ENCODE data around the gene AAMP.
"Not testable (repeated sequence)": the region's sequence is repeated elsewhere in the genome, so short reads cannot be mapped to it uniquely, and the experiment has no call there.

Gene AAMP

DNA sequence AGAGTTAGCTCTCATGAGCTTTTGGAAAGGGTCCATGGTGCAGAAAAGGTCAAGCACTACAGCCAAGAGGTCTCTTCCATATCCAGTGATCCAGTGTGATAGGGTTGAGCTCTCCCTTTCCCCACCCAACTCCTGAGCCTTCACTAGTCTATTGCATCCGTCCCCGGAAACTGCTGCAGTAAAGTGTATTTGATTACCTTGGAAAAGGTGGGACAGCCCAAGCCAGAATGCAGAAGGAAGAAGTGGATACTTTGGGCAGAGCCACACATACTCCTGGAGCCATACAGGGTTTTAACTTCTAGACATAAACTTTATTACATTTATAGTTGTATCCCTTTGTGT lies 3.9 kb upstream of the AAMP start:
- DNase-seq, result no peak

DNA sequence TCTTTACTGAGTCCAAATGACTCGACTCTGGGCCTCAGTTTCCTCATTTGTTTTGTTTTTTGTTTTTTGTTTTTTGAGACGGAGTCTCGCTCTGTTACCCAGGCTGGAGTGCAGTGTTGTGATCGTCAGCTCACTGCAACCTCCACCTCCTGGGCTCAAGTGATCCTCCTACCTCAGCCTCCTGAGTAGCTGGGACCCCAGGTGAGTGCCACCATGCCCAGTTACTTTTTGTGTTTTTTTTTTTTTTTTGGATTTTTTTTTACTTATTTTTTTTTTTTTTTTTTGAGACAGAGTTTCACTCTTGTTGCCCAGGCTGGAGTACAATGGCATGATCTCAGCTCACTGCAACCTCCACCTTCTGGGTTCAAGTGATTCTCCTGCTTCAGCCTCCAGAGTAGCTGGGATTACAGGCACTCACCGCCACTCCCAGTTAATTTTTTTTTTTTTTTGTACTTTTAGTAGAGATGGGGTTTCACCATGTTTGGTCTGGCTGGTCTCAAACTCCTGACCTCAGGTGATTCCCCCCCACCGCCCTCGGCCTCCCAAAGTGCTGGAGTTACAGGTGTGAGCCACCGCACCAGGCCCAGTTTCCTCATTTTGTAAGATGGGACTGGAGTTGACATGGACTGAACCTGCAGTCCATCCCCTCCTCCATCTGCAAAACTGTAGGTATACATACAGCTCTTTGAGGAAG lies 3.4 kb upstream of the AAMP start:
- DNase-seq, result not testable (repeated sequence)

DNA sequence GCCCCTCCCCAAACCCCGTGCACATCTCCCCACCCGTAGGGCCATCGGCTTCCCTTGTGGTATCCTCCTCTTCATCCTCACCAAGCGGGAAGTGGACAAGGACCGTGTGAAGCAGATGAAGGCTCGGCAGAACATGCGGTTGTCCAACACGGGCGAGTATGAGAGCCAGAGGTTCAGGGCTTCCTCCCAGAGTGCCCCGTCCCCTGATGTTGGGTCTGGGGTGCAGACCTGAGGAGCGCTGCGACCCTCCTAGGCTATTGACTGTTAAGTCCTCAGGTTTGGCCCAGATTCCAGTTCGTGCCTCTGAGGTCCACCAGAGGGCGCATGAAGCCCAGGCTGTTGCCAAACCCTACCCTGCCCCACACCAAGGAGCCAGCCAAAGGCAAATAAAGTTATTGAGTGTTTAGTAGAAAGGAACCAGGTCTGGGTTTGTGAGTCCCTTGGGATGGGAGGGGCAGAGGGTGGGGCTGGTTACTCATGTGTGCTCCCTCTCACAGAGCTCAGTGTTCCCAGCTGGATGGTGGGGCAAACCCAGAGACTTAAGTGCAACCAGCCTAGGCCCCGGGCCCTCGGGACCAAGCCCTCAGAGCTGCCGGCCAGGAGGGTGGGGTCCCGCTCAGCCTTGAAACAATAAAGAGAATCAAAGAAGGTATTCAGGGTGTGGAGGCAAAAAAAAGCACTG lies 2.7 kb upstream of the AAMP start:
- peak; percentile 84 for DNase-seq

DNA sequence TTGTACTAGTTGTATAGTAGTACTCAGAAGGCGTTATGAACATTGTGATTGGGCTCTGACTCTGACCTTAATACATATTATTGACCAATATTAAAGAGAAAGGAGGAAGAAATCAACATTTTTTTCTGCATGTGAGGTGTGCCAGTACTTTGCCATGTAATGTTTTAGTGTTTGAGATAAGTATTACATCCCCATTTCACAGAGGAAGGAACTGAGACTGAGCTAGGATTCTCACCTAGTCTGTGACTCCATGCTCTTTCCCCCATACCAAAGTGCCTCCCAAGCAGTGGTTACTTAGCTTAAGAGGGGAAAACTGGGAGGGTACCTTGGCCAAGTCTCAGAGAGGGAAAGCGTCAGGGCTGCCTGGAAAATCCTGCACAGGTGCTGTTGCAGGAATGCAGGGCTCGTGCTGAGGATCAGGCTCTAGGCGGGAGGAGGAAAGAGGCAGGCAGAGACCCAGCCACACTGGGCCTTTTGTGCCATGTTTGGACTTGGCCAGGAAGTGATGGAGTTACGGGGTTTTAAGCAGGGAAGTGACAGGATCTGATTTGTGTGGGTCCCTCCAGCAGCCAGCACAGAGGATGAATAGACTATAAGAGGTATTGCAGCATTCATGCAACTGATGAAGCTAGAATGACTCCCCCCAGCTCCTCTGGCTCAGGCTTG lies 2.1 kb upstream of the AAMP start:
- no peak for DNase-seq

DNA sequence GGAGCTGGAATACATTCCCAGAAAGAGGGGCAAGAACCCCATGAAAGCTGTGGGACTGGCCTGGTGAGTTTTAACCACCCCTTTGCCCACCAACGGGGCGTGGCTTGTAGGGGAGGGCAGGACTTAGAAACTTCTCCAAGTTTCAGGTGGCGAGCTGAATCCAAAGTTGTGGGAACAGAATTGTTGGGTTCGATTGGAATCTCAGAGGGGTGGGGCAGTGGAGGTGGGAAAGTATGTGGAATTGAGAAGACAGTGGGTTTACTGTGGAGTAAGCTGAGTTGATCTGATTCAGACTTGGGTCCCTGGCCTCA lies 1.5 kb upstream of the AAMP start:
- no peak for DNase-seq

DNA sequence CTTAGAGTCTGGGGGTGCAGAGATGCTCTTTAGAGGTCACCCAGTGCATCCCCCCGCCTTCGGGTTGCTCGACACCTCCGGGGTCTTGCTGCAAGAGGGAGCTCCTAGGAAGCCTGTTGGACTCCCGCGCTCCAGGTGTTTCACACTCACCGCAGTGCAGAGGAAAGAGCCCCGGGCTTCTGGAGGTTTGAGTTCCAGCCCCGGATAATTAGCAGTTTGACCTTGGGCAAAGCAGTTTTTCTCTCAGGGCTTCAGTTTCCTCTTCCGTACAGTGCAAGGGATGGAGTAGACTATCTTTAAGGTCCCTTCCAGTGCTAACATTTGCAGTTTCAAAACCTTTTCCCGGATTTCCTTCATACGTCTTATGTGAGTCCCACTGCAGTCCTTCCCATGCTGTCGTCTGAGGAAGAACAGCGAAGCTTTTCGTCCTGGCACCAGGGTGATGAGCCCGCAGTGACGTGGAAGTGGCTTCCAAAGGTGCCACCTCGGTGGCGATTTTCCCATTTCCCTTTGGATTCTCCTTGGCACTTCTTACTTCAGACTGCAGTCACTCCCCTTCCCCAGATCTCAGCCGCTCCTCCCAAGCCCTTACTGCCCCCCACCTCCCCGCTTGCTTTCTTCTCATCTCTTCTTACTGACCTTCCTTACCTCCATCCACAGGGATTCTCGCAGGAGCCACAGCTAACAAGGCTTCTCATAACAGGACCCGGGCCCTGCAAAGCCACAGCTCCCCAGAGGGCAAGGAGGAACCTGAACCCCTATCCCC lies 967 bp upstream of the AAMP start:
- DNase-seq, result no peak

DNA sequence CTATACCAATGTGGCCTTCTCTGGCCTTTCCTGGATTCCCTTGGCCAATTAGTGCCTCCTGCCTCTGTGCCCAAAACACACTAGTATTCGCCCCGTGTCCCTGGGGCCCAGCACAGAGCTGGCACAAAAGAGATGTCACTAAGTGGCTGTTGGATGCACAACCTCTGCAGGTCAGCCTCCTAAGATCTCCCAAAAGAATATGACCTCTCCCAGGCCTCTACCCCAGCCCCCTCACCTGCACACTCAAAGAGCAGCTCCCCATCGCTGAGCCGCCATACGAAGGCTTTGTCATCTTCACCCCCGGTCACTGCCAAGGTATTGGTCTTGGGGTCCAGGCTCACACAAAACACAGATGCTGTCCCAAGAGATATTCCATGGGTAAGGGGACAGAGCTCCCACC lies 2.7 kb downstream of the AAMP start:
- no peak for DNase-seq

DNA sequence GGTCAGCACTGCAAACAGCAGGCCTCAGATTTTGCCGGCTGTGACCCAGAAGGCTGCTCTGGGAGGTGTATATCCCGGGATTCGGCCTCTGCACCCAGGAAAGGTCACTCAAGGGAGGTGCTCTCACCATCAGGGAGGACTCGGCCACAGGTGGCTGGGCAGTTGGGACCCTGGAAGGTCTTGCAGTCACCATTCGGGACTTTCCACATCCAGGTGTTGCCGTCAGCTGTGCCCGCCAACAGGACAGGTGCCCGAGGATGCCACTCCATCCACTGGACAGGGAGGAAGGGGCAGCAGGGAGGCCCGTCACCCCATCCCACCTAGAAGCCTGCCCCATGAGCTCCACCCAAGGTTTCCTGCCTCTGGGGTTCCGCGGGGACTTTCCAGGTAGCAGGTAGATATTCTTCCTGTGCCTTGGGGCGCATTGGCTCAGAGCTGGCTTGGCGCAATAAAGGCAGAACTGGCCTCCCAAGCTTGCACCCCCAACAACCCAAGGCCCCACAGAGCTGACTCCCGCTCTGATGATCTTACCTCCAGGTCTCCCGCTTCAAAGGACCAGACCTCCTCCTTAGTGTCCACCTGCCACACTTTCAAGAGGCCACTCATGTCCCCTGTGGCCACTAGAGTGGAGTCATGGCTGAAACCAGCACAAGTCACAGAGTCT lies 3.5 kb downstream of the AAMP start:
- DNase-seq, result no peak

DNA sequence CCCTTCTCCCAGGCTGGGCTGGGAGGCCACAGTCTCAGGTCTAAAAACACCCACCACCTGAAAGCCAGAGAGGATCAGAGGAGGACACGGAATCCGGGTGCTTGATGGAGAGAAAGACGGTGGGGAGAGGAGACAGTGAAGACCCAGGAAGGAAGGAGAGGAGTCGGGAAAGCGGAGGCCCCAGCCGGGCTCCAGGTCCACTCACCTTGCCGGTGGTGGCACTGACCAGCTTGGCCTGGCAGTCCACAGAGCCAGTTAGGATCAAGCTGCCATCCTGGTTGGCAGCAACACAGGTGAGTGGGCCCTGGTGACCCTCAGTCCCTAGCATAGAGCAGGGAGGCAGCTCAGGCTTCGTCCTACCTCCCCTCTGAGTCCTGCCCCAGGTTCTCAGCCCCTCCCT lies 4.3 kb downstream of the AAMP start:
- no peak for DNase-seq

DNA sequence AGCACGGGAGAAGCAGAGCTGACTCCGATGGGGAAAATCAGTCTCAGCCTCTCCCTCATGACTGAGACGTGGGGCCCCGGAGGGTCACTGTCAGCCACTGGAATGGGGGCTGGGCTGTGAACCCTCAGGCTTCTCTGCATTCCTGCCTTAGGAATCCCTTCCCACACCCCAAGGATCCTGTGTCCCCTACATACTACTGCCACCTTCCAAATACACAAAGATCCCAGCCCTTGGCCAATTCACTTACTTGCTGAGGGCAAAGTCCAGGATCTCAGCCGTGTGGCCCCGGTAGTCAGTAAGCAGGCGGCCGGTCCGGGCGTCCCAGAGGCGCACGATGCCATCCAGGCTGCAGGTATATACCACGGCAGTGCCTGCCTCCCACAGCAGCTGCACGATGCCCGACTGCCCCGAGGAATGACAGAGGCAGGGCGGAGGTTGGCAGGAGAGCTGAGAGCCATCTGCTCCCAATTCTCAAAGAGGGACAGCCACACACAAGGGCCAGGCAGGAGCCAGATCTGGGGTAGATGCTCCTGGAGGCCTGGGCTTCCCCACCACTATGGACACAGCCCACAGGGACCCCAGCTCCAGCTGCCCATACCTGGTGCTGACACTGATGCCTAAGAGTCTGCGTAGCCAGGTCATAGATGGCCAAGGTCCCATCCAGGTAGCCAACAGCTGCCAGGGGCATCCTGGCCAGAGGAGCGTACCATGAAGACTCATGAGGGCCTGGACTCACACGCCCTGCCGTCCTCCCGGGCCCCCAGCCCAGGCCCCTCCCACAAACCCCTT lies 5.0 kb downstream of the AAMP start:
- DNase-seq, result no peak

DNA sequence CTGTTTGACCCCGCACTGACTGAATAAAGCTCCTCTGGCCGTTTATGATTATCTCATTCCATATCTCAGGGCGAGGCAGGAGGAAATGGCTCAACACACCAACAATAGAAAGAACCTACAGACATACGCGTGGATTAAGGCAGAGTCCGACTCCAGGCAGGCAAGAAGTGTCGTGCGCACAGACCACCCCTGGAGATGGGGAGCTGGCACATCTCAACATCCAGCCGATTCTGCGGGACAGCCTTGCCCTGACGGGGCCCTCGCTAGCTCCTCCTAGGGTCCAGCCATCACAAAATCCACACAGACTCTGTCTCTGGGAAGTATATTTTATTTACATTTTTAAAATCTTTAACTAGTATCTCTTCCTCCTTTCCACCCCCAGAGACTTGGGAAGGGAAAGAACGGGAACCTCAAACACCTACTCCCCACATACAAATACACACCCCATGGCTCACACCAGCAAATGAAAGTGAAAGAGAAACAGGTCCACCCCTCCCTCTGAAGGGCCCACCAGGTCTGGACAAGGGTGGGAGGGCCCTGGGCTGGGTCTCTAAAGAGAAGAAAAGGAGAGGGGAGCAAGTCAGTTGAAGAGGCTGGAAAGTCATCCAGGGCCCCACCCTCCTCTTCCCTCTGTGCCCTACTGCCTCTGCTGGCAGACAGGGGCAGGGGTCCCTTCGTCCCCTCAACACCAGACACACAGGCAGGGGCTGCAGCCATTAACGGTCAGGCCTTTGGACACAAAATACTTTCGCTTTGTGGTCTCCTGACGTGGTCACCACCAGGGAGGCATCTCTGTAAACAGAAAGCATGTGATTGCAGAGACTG lies 5.9 kb downstream of the AAMP start:
- DNase-seq, result no peak

DNA sequence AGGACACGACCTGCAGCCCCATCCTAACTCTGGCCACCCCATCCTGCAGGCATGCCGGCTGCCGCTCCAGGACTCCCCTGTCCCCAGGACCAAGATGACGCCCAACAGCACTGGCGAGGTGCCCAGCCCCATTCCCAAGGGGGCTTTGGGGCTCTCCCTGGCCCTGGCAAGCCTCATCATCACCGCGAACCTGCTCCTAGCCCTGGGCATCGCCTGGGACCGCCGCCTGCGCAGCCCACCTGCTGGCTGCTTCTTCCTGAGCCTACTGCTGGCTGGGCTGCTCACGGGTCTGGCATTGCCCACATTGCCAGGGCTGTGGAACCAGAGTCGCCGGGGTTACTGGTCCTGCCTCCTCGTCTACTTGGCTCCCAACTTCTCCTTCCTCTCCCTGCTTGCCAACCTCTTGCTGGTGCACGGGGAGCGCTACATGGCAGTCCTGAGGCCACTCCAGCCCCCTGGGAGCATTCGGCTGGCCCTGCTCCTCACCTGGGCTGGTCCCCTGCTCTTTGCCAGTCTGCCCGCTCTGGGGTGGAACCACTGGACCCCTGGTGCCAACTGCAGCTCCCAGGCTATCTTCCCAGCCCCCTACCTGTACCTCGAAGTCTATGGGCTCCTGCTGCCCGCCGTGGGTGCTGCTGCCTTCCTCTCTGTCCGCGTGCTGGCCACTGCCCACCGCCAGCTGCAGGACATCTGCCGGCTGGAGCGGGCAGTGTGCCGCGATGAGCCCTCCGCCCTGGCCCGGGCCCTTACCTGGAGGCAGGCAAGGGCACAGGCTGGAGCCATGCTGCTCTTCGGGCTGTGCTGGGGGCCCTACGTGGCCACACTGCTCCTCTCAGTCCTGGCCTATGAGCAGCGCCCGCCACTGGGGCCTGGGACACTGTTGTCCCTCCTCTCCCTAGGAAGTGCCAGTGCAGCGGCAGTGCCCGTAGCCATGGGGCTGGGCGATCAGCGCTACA lies 7.0 kb downstream of the AAMP start:
- no peak for DNase-seq

DNA sequence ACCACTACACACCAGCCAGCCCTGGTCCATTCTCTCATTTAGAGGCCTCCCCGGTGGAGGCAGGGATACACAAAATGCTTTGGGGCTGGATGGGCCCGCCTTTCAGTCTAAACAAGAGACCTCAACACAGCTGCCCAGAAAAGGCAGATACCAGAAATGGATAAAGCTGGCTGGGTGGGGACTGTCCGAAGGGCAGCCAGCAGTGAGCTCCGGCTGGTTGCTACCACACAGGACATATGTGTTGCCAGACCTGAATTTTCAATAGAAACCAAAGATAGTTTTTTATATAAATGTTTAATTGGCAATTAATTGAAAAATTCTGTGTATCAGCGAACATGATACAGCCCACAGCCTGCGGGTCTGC lies 7.7 kb downstream of the AAMP start:
- DNase-seq, result no peak

DNA sequence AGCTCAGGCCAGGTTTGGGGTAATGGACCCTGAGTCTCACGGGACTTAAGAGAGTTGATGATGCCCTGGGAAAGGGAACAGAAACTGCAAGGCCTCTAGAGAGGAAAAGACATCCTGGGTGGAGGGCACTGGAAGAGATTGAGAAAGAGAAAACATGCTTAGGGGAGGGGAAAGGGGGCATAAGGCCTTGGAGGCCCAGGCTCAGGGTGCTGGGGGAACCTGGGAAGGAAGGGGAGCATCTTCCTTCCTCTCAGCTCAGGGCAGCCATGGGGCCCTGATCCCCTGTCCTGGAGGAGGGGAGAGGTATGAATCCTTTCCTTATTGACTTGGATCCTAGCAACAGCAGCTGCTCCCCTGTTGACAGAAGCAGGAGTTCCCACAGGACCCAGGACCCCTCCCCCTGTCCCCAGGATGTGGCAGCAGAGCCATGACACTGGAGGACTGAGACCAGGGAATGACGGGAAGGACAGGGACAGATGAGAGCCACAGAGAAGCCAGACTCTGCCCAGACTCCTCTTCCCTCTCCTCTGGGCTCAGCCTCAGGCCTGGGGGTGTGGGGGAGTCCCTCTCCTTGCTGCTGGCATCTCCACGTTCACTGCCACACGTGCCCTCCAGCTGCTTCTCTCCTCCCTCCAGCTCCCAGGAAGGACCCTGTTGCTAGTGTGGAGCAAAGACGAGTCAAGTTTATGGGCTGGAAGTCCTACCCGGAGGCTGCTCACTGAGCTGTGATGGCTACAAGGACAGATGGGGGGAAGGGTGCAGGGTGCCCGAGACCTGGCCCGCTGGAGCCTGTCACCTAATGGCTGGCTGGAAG lies 8.3 kb downstream of the AAMP start:
- DNase-seq, result no peak

DNA sequence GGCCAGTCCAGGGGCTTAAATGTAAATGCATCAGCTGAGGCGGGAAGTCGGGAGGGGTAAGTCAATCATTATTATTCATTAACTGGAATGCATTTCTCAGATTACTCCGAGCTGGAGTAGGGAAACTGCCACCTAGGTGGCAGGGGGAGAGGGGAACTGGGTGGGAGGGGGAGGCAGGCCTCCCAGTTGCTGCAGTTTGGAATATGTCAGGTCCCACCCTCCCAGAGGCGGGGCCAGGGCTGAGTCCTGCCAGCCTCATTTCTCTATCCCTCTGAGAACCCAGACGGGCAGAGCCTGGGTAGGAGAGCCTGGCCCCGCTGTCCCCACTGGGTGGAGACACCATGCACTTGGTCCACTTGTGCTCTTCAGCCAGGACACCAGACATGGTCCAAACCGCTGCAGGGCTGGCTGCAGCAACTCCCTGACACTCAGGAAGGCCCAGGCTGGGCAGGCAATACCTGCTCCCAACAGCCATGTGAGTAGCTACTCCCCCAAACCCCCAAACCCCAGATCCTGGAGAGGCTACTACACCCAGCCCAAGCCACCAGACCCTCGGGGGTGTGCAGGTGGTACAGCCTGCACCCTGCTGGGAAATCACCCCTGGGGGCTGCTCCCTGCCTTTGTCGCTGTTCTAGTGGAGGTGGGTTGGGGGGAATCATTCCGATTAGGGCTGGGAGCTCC lies 9.1 kb downstream of the AAMP start, which contains the start of gene GPBAR1:
TSS of gene GPBAR1 (plus strand) at position 274 of the 681 bp plus-strand sequence. CDS start 1,710 bp downstream, outside the sequence.
- no peak for DNase-seq

DNA sequence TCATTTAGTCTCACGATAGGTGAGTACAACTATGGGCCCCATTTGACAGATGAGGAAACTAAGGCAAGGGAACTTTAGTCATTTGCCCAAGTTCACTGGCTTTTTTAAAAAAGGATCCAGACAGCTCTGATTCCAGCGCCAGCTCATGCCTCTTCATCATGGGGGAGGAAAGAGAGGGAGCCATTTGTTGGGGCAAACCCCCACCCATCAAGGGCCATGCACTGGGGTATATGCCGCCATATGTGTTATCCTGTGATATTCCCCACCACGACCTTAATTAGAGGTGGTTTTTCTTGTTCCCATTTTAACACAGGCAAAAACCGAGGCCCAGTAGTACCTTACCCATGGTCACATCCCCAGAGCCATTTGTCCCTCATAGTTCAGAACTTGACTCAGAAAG lies 9.8 kb downstream of the AAMP start:
- no peak for DNase-seq

DNA sequence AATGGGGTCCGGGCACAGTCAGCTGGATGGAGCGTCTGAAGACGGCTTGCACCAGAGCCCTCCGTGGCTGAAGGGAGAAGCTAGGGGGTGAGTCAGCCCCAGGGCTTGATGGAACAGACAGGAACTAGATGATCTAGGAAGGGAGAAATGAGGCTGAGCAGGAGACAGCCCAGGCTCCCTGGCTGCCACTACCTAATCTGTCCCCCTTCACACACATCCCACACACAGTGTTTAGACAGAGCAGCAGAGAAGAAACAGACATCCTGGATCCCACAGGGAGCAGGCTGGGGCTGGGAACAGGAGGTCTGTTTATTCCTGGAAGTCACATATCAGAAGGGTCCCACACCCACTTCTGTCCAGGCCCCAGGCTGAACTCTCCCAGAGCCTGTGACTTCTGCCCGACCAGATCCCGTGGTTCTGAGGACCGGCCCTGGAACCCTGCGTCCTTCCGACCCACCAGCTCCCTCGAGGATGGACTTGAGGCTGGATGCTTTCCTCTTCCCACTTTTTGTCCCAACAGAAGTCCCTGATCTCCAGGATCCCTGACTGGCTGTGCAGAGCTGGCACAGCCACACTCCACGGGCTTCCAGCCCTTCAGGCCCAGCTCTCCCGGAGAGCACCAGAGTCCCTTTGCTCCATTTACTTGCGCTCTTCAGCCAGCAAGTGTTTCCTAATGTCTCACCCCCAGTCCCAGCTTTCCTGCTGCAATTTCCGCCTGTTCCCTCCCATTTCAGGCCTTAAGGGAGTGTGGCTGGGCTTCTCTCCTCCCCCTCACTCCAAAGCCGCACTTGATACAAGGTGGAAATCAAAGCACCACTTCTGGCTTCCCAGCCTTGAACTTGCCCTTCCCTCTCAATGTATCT lies 10.6 kb downstream of the AAMP start:
- DNase-seq, result peak; percentile 44

All from right hindlimb (tissue), 1 donor.